Stimulated activated CD8-positive, alpha-beta memory T cell treated with anti-CD3 and anti-CD28 coated beads, Interleukin-4, amount 100 ng/mL, for 4 hours (primary cell): ENCODE results near the gene RELT.
A peak's percentile ranks its signal among the peaks of the same experiment; 100 is the strongest.

Experiments
- DNase-seq, 2 donors: peaks; one replicate each; pipeline ENCODE4 v3.0.0-alpha.2; 2020; ENCODE audit warnings: low read depth in 2 of 2, low spot score in 1 of 2

RELT gene

GRCh38 chr11:73347067-73347466 is 29.1 kb upstream of the RELT start:
- no peak for DNase-seq

- DNase-seq, result no peak
These were observed 27.4 kb upstream of the RELT start for GRCh38 chr11:73348838-73349237.

- no peak for DNase-seq
These were observed 26.6 kb upstream of the RELT start for GRCh38 chr11:73349633-73350032.

GRCh38 chr11:73350908-73351636 is 25.1 kb upstream of the RELT start:
- peak in 1 of 2 donors; percentile 26 for DNase-seq

GRCh38 chr11:73353422-73353821 is 22.8 kb upstream of the RELT start:
- DNase-seq, result no peak

- DNase-seq, result no peak
These were observed 21.1 kb upstream of the RELT start for GRCh38 chr11:73355109-73355508.

- no peak for DNase-seq
These were observed 19.0 kb upstream of the RELT start for GRCh38 chr11:73356979-73357860.

GRCh38 chr11:73358071-73358470 is 18.1 kb upstream of the RELT start:
- no peak for DNase-seq

- no peak for DNase-seq
These were observed 16.9 kb upstream of the RELT start for GRCh38 chr11:73359341-73359740.

- DNase-seq, result no peak
These were observed 16.1 kb upstream of the RELT start for GRCh38 chr11:73359930-73360742.

GRCh38 chr11:73360743-73361369 is 15.3 kb upstream of the RELT start:
- no peak for DNase-seq

GRCh38 chr11:73361953-73362776 is 14.0 kb upstream of the RELT start:
- DNase-seq, result no peak

- DNase-seq, result no peak
These were observed 13.1 kb upstream of the RELT start for GRCh38 chr11:73363147-73363546.

GRCh38 chr11:73365352-73366264 is 10.6 kb upstream of the RELT start:
- DNase-seq, result no peak

GRCh38 chr11:73366265-73366610 is 10.0 kb upstream of the RELT start:
- no peak for DNase-seq

- DNase-seq, result no peak
These were observed 9.2 kb upstream of the RELT start for GRCh38 chr11:73366953-73367352.

- DNase-seq, result no peak
These were observed 8.6 kb upstream of the RELT start for GRCh38 chr11:73367482-73368024.

GRCh38 chr11:73372375-73372993 is 3.7 kb upstream of the RELT start:
- DNase-seq, result no peak

GRCh38 chr11:73374151-73374550 is 2.0 kb upstream of the RELT start:
- no peak for DNase-seq
